ENCODE data around the gene SLC1A2. TPM values are rescaled to one million over a fixed set of nuclear protein-coding genes. Genes with fewer than 3 reads are reported as not detected.

The SLC1A2 gene
- total RNA-seq, 1 donor from 2014 or later = 4.9 TPM

GRCh38 chr11:35260342-35260985 lies 158.9 kb downstream of the SLC1A2 start:
- H3K4me1 ChIP-seq = no peaks in the 10 kb centered on the region
- no peaks in the 10 kb centered on the region for H3K9me3 ChIP-seq (ENCODE audit: low read depth)
- H3K27ac ChIP-seq = no peak overlapping the region
- no peak overlapping the region for H3K4me3 ChIP-seq
- no peaks in the 10 kb centered on the region for H3F3A ChIP-seq (ENCODE audit: low read depth)
- no peak overlapping the region for H3K4me2 ChIP-seq
- Mint-ChIP-seq H3K4me1 (no peaks in the 10 kb centered on the region), H3K9me3 (no peaks in the 10 kb centered on the region), H3K27ac (no peak overlapping the region), H3K36me3 (no peaks in the 10 kb centered on the region), H3K27me3 (ENCODE audit: insufficient read depth, low read depth) (peaks cover 2% of the 10 kb centered on the region), H3K4me3 (no peak overlapping the region)
- H2AFZ ChIP-seq (replicated peaks) = no peak overlapping the region
- H3K36me3 ChIP-seq = no peaks in the 10 kb centered on the region
- H3K9ac ChIP-seq = no peak overlapping the region
- H4K20me1 ChIP-seq (ENCODE audit: low read depth) = no peaks in the 10 kb centered on the region
- no peak for TF ChIP-seq EZH2 (IDR thresholded peaks at IDR 0.05)
- TF ChIP-seq, protein P1, sequence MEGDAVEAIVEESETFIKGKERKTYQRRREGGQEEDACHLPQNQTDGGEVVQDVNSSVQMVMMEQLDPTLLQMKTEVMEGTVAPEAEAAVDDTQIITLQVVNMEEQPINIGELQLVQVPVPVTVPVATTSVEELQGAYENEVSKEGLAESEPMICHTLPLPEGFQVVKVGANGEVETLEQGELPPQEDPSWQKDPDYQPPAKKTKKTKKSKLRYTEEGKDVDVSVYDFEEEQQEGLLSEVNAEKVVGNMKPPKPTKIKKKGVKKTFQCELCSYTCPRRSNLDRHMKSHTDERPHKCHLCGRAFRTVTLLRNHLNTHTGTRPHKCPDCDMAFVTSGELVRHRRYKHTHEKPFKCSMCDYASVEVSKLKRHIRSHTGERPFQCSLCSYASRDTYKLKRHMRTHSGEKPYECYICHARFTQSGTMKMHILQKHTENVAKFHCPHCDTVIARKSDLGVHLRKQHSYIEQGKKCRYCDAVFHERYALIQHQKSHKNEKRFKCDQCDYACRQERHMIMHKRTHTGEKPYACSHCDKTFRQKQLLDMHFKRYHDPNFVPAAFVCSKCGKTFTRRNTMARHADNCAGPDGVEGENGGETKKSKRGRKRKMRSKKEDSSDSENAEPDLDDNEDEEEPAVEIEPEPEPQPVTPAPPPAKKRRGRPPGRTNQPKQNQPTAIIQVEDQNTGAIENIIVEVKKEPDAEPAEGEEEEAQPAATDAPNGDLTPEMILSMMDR (IDR thresholded peaks at IDR 0.05) = no peak
- TF ChIP-seq EZH2phosphoT487 (IDR thresholded peaks at IDR 0.05) = no peak
- no peaks in the 10 kb centered on the region for H3K27me3 ChIP-seq
- H3K79me2 ChIP-seq (ENCODE audit: low read depth) = no peaks in the 10 kb centered on the region
- DNase-seq (ENCODE audit: low spot score) = no peak

DNA sequence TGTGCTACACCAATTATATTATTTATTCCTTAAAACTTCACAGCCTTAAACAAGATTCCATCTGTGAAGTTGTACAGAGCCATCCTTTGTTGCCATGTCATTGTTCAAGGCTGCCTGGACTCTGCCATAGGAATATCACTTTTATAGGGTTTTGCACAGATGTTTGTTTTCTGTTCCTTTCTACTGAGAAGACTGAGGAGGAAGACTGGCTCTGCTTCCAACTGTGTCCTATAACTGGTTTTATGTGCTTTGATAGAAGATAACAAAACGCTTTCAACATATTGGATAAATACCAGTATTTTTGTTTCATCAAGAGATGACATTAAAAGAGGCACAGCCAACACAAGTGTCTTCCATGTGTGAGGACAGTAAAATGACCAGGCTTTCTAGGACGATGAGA lies 159.8 kb downstream of the SLC1A2 start:
- Histone ChIP-seq H3K4me1 (no peaks in the 10 kb centered on the region), H3K79me2 (ENCODE audit: low read depth) (no peaks in the 10 kb centered on the region), H3K4me2 (no peak overlapping the region), H4K20me1 (ENCODE audit: low read depth) (no peaks in the 10 kb centered on the region), H3K4me3 (no peak overlapping the region), H3K36me3 (no peaks in the 10 kb centered on the region), H3K27ac (no peak overlapping the region), H3K9me3 (ENCODE audit: low read depth) (no peaks in the 10 kb centered on the region), H2AFZ (replicated peaks) (no peak overlapping the region), H3K27me3 (no peaks in the 10 kb centered on the region), H3K9ac (no peak overlapping the region), H3F3A (ENCODE audit: low read depth) (no peaks in the 10 kb centered on the region)
- Mint-ChIP-seq H3K4me3 (no peak overlapping the region), H3K36me3 (no peaks in the 10 kb centered on the region), H3K27ac (no peak overlapping the region), H3K4me1 (no peaks in the 10 kb centered on the region), H3K27me3 (ENCODE audit: insufficient read depth, low read depth) (peaks cover 2% of the 10 kb centered on the region), H3K9me3 (no peaks in the 10 kb centered on the region)
- DNase-seq (ENCODE audit: low spot score) = no peak
- TF ChIP-seq, protein P1 (IDR thresholded peaks at IDR 0.05) = no peak
- TF ChIP-seq EZH2 (IDR thresholded peaks at IDR 0.05) (no peak), EZH2phosphoT487 (IDR thresholded peaks at IDR 0.05) (no peak)

GRCh38 chr11:35257281-35257680 lies 162.1 kb downstream of the SLC1A2 start:
- no peak overlapping the region for H3K4me2 ChIP-seq
- no peak for DNase-seq (ENCODE audit: low spot score)
- H3K4me3 Mint-ChIP-seq = no peak overlapping the region
- no peaks in the 10 kb centered on the region for H3K4me1 Mint-ChIP-seq
- no peaks in the 10 kb centered on the region for H3K9me3 ChIP-seq (ENCODE audit: low read depth)
- H3K36me3 Mint-ChIP-seq = no peaks in the 10 kb centered on the region
- H3K27me3 Mint-ChIP-seq (ENCODE audit: insufficient read depth, low read depth) = peaks cover 2% of the 10 kb centered on the region
- H3K79me2 ChIP-seq (ENCODE audit: low read depth) = no peaks in the 10 kb centered on the region
- no peaks in the 10 kb centered on the region for H3K36me3 ChIP-seq
- no peaks in the 10 kb centered on the region for H3K9me3 Mint-ChIP-seq
- TF ChIP-seq, protein P1 (IDR thresholded peaks at IDR 0.05) = no peak
- no peak for TF ChIP-seq EZH2 (IDR thresholded peaks at IDR 0.05)
- H2AFZ ChIP-seq (replicated peaks) = no peak overlapping the region
- no peaks in the 10 kb centered on the region for H3K4me1 ChIP-seq
- no peak overlapping the region for H3K4me3 ChIP-seq
- no peaks in the 10 kb centered on the region for H3K27me3 ChIP-seq
- no peak overlapping the region for H3K9ac ChIP-seq
- H4K20me1 ChIP-seq (ENCODE audit: low read depth) = no peaks in the 10 kb centered on the region
- no peak overlapping the region for H3K27ac Mint-ChIP-seq
- no peaks in the 10 kb centered on the region for H3F3A ChIP-seq (ENCODE audit: low read depth)
- no peak overlapping the region for H3K27ac ChIP-seq

All from neural progenitor cell (in vitro differentiated cells).